AG10803 (cell line): ENCODE results near the gene CDC42BPB.
A peak's percentile ranks its signal among the peaks of the same experiment; 100 is the strongest.

ENCODE experiments used
- DNase-seq: peaks from one replicate; pipeline ENCODE4 v3.0.0; 2010; ENCODE audit warnings: low read depth
- H3K4me3 ChIP-seq: 2 replicates; pipeline ENCODE4 v1.5.1; 2011; ENCODE audit warnings: mild to moderate bottlenecking, low read length, control low read depth
- CTCF ChIP-seq: conservative IDR thresholded peaks from 2 replicates; pipeline ENCODE4 v1.5.1; 2011; ENCODE audit warnings: mild to moderate bottlenecking, low read length, control low read depth, inconsistent platforms

CDC42BPB gene

GRCh38 chr14:103085106-103086091 is 28.1 kb upstream of the CDC42BPB start:
- DNase-seq = no peak
- no peak overlapping the region for H3K4me3 ChIP-seq
- peak; percentile 15; the same call in 1 of the 2 replicates for TF ChIP-seq CTCF

GRCh38 chr14:103084021-103084919 is 26.9 kb upstream of the CDC42BPB start, which contains the start of gene LBHD2:
TSS of gene LBHD2 (plus strand) at chr14:103084210. CDS start at chr14:103086013, 1,803 bp downstream.
- no peak within 1 kb of the TSS for H3K4me3 ChIP-seq
- DNase-seq = no peak
- no peak for TF ChIP-seq CTCF

- no peak for TF ChIP-seq CTCF
- no peak overlapping the region for H3K4me3 ChIP-seq
- no peak for DNase-seq
Measured at GRCh38 chr14:103081951-103082350, 24.6 kb upstream of the CDC42BPB start.

GRCh38 chr14:103078860-103079587 is 21.7 kb upstream of the CDC42BPB start:
- DNase-seq = no peak
- no peak overlapping the region for H3K4me3 ChIP-seq
- TF ChIP-seq CTCF = no peak

GRCh38 chr14:103078420-103078749 is 21.0 kb upstream of the CDC42BPB start:
- TF ChIP-seq CTCF = peak; percentile 81
- DNase-seq = peak; percentile 74
- H3K4me3 ChIP-seq = no peak overlapping the region

- TF ChIP-seq CTCF = no peak
- H3K4me3 ChIP-seq = peak overlapping the region; percentile 54
- no peak for DNase-seq
Measured at GRCh38 chr14:103074729-103075367, 17.5 kb upstream of the CDC42BPB start.
